H9 (cell line): ENCODE measurements around the gene C19orf81. TPM values are rescaled to one million over a fixed set of nuclear protein-coding genes. Genes with fewer than 3 reads are reported as not detected.

Experiments
- DNase-seq: peaks from one replicate; pipeline ENCODE4 v3.0.0-alpha.2; 2017
- H2AFZ ChIP-seq: one replicate; pipeline ENCODE4 v1.6.1; 2013; ENCODE audit warnings: mild to moderate bottlenecking, low read length, control low read depth, moderate library complexity
- H2AK5ac ChIP-seq: 2 replicates; pipeline ENCODE4 v1.6.1; 2013; ENCODE audit warnings: low read length, control low read depth, mixed read lengths; ENCODE audit not compliant: insufficient read length
- H2BK120ac ChIP-seq: one replicate; pipeline ENCODE4 v1.6.1; 2013; ENCODE audit warnings: low read depth, mild to moderate bottlenecking, low read length, control low read depth, inconsistent platforms; ENCODE audit not compliant: poor library complexity, severe bottlenecking
- H2BK12ac ChIP-seq: 2 replicates; pipeline ENCODE4 v1.6.1; 2013; ENCODE audit warnings: low read length, control low read depth, mixed read lengths, low read depth; ENCODE audit not compliant: insufficient read length
- H2BK15ac ChIP-seq: 2 replicates; pipeline ENCODE4 v1.6.1; 2013; ENCODE audit warnings: low read depth, low read length, control low read depth
- H2BK20ac ChIP-seq: one replicate; pipeline ENCODE4 v1.6.1; 2013; ENCODE audit warnings: low read depth, mild to moderate bottlenecking, low read length, control low read depth, inconsistent platforms; ENCODE audit not compliant: poor library complexity, severe bottlenecking
- H2BK5ac ChIP-seq: 2 replicates; pipeline ENCODE4 v1.6.1; 2013; ENCODE audit warnings: low read length, control low read depth, mixed read lengths; ENCODE audit not compliant: insufficient read length
- H3K14ac ChIP-seq: 2 replicates; pipeline ENCODE4 v1.6.1; 2013; ENCODE audit warnings: low read length, control low read depth; ENCODE audit not compliant: insufficient read depth
- H3K18ac ChIP-seq: 2 replicates; pipeline ENCODE4 v1.6.1; 2013; ENCODE audit warnings: low read depth, mild to moderate bottlenecking, mixed read lengths, low read length, control low read depth; ENCODE audit not compliant: insufficient read length
- H3K23ac ChIP-seq: 2 replicates; pipeline ENCODE4 v1.6.1; 2013; ENCODE audit warnings: low read length, control low read depth, mixed read lengths, low read depth; ENCODE audit not compliant: insufficient read length
- H3K23me2 ChIP-seq: 2 replicates; pipeline ENCODE4 v1.6.1; 2013; ENCODE audit warnings: low read depth, mild to moderate bottlenecking, mixed read lengths, low read length, control low read depth; ENCODE audit not compliant: insufficient read length, poor library complexity, severe bottlenecking
- H3K27ac ChIP-seq: 2 replicates; pipeline ENCODE4 v1.5.1; 2013; ENCODE audit warnings: low read length, control low read depth, mixed read lengths, low read depth; ENCODE audit not compliant: insufficient read length
- H3K27me3 ChIP-seq: 2 replicates; pipeline ENCODE4 v1.6.1; 2013; ENCODE audit warnings: low read length, control low read depth, inconsistent platforms; ENCODE audit not compliant: insufficient read depth
- H3K4ac ChIP-seq: 2 replicates; pipeline ENCODE4 v1.6.1; 2013; ENCODE audit warnings: low read depth, mild to moderate bottlenecking, control low read depth, inconsistent platforms, low read length, moderate library complexity
- H3K4me1 ChIP-seq: 2 replicates; pipeline ENCODE4 v1.6.1; 2013; ENCODE audit warnings: low read length, control low read depth, inconsistent platforms; ENCODE audit not compliant: insufficient read depth
- H3K4me2 ChIP-seq: 2 replicates; pipeline ENCODE4 v1.6.1; 2013; ENCODE audit warnings: low read length, control low read depth, mixed read lengths; ENCODE audit not compliant: insufficient read length, insufficient read depth
- H3K56ac ChIP-seq: 2 replicates; pipeline ENCODE4 v1.6.1; 2013; ENCODE audit warnings: low read depth, mild to moderate bottlenecking, mixed read lengths, low read length, control low read depth; ENCODE audit not compliant: insufficient read length
- H3K79me1 ChIP-seq: 2 replicates; pipeline ENCODE4 v1.6.1; 2013; ENCODE audit warnings: low read depth, mild to moderate bottlenecking, moderate library complexity, low read length, control low read depth, inconsistent platforms; ENCODE audit not compliant: insufficient read depth, poor library complexity, severe bottlenecking
- H3K79me2 ChIP-seq: 2 replicates; pipeline ENCODE4 v1.6.1; 2013; ENCODE audit warnings: low read length, control low read depth, inconsistent platforms; ENCODE audit not compliant: insufficient read depth
- H3K9ac ChIP-seq: 2 replicates; pipeline ENCODE4 v1.6.1; 2013; ENCODE audit warnings: low read length, control low read depth, mixed read lengths; ENCODE audit not compliant: insufficient read length; ENCODE audit errors: extremely low read depth
- H3K9me3 ChIP-seq: one replicate; pipeline ENCODE4 v1.6.1; 2013; ENCODE audit warnings: low read depth, low read length, inconsistent platforms; ENCODE audit not compliant: control insufficient read depth
- H3T11ph ChIP-seq: one replicate; pipeline ENCODE4 v1.6.1; 2013; ENCODE audit warnings: mild to moderate bottlenecking, low read length, control low read depth, inconsistent platforms
- H4K20me1 ChIP-seq: one replicate; pipeline ENCODE4 v1.6.1; 2013; ENCODE audit not compliant: control insufficient read depth, insufficient read length, insufficient read depth
- H4K5ac ChIP-seq: 2 replicates; pipeline ENCODE4 v1.6.1; 2013; ENCODE audit warnings: low read depth, mild to moderate bottlenecking, mixed read lengths, low read length, control low read depth; ENCODE audit not compliant: insufficient read length
- H4K8ac ChIP-seq: replicated peaks from 2 replicates; pipeline ENCODE4 v1.6.1; 2013; ENCODE audit warnings: low read length, control low read depth, mixed read lengths, low read depth; ENCODE audit not compliant: insufficient read length
- H4K91ac ChIP-seq: 2 replicates; pipeline ENCODE4 v1.6.1; 2013; ENCODE audit warnings: low read depth, mild to moderate bottlenecking, moderate library complexity, mixed read lengths, low read length, control low read depth; ENCODE audit not compliant: insufficient read length
- H3K27ac Mint-ChIP-seq, 3 experiments: 2 replicates in 2 of 3; 3 replicates in 1 of 3; pipeline ENCODE4 v1.8.0; 2020 to 2021; ENCODE audit warnings: mixed read lengths in 3 of 3, mild to moderate bottlenecking in 1 of 3, moderate library complexity in 1 of 3
- H3K27me3 Mint-ChIP-seq: 2 replicates; pipeline ENCODE4 v1.8.0; 2021; ENCODE audit warnings: low read depth, mild to moderate bottlenecking, moderate library complexity, mixed read lengths
- H3K36me3 Mint-ChIP-seq, 3 experiments: 2 replicates in 2 of 3; 3 replicates in 1 of 3; pipeline ENCODE4 v1.8.0; 2020 to 2021; ENCODE audit warnings: low read depth in 3 of 3, mixed read lengths in 3 of 3; ENCODE audit not compliant: insufficient read depth in 1 of 3
- H3K4me1 Mint-ChIP-seq, 2 experiments: 2 replicates each; pipeline ENCODE4 v1.8.0; 2020; ENCODE audit warnings: mixed read lengths in 2 of 2
- H3K4me3 Mint-ChIP-seq, 2 experiments: 2 replicates in 1 of 2; 3 replicates in 1 of 2; pipeline ENCODE4 v1.8.0; 2020 to 2021; ENCODE audit warnings: mild to moderate bottlenecking in 2 of 2, mixed read lengths in 2 of 2, moderate library complexity in 1 of 2
- H3K9me3 Mint-ChIP-seq, 2 experiments: 2 replicates in 1 of 2; 3 replicates in 1 of 2; pipeline ENCODE4 v1.8.0; 2020; ENCODE audit warnings: mild to moderate bottlenecking in 2 of 2, mixed read lengths in 2 of 2, moderate library complexity in 1 of 2
- CTCF ChIP-seq: fragments of 200-600 bp; sonication (generic); conservative IDR thresholded peaks from 3 replicates; pipeline ENCODE4 v1.8.0; 2021; ENCODE audit warnings: antibody characterized with exemption, mild to moderate bottlenecking
- WGBS: extraction: QIAGEN DNeasy Blood & Tissue Kit; methylation state at CpG from one replicate; pipeline ENCODE4 v1.1.7; 2013; ENCODE audit warnings: missing lambda C conversion rate, low lambda C conversion rate, mixed read lengths; ENCODE audit not compliant: insufficient read length; ENCODE audit errors: extremely low coverage; 5-methylcytosine and 5-hydroxymethylcytosine counted together
- total RNA-seq: library from RNA; stranded (reverse); gene quantifications from 2 replicates; pipeline ENCODE4 v1.2.1, GENCODE V29; 2021

Gene C19orf81
- total RNA-seq, 1 experiment from 2014 or later, result 11.0 TPM

DNA sequence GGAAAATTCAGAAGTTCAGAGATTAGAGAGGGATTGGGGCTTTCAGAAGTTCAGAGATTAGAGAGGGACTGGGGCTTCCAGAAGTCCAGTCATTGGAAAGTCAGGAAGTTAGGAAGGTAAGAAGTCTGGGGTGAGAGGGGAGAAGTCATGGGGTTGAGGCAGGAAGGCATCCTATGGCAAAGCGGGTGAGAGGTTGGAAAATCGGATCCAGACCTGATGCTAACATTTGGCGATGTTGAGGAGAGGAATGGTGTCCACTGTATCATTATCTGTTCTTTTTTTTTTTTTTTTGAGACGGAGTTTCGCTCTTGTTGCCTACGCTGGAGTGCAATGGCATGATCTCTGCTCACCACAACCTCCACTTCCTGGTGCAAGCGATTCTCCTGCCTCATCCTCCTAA, 20.7 kb upstream of the C19orf81 start:
- no peak overlapping the region for H2BK5ac ChIP-seq
- peaks cover 0 to 3% (median 0%) of the 10 kb centered on the region in 3 experiments; a peak in 2 of 7 replicates for H3K36me3 Mint-ChIP-seq
- no peak overlapping the region for H3K4me2 ChIP-seq
- H3K27ac Mint-ChIP-seq, result no peak overlapping the region
- no peak overlapping the region for H4K5ac ChIP-seq
- no peak for TF ChIP-seq CTCF
- H3K23ac ChIP-seq, result no peak overlapping the region
- H3K4me3 Mint-ChIP-seq, result no peak overlapping the region
- no peaks in the 10 kb centered on the region for H3K23me2 ChIP-seq
- no peaks in the 10 kb centered on the region for H3K79me2 ChIP-seq
- H2BK20ac ChIP-seq, result no peak overlapping the region
- no peak overlapping the region for H3K4ac ChIP-seq
- peaks cover 4 to 6% of the 10 kb centered on the region in 2 experiments; a peak in 4 of 5 replicates for H3K9me3 Mint-ChIP-seq
- no peak overlapping the region for H3K18ac ChIP-seq
- no peak overlapping the region for H3K56ac ChIP-seq
- peaks cover 32% of the 10 kb centered on the region for H3K27me3 Mint-ChIP-seq
- H4K20me1 ChIP-seq, result no peaks in the 10 kb centered on the region
- no peak overlapping the region for H3K27ac ChIP-seq
- no peaks in the 10 kb centered on the region for H3K79me1 ChIP-seq
- H3K9me3 ChIP-seq, result no peaks in the 10 kb centered on the region
- no peak overlapping the region for H2AK5ac ChIP-seq
- H3K9ac ChIP-seq, result no peak overlapping the region
- no peak overlapping the region for H3K14ac ChIP-seq
- no peak overlapping the region for H4K8ac ChIP-seq
- H2BK15ac ChIP-seq, result no peak overlapping the region
- H3K4me1 Mint-ChIP-seq, result peaks cover 0 to 6% of the 10 kb centered on the region in 2 experiments; a peak in 1 of 4 replicates
- no peak overlapping the region for H3T11ph ChIP-seq
- no peak overlapping the region for H2AFZ ChIP-seq
- no peaks in the 10 kb centered on the region for H3K27me3 ChIP-seq
- no peaks in the 10 kb centered on the region for H3K4me1 ChIP-seq
- no peak overlapping the region for H4K91ac ChIP-seq
- no peak overlapping the region for H2BK12ac ChIP-seq
- WGBS, result no CpG with 5 or more reads among the region's 7 CpGs
- DNase-seq, result no peak
- no peak overlapping the region for H2BK120ac ChIP-seq
